Measurements from ENCODE around the gene MYOT.

MYOT gene

GRCh38 chr5:137902408-137903133, 34.9 kb downstream of the MYOT start:
- Histone ChIP-seq H3K36me3 (ENCODE audit: insufficient read depth, low read length) (no peaks in the 10 kb centered on the region), H3K4me3 (ENCODE audit: low read length) (no peak overlapping the region), H3K4me1 (ENCODE audit: insufficient read depth, low read length) (no peaks in the 10 kb centered on the region), H3K9ac (ENCODE audit: low read depth, low read length) (no peak overlapping the region), H3K27me3 (ENCODE audit: insufficient read depth, low read length) (no peaks in the 10 kb centered on the region), H3K9me3 (ENCODE audit: insufficient read depth, low read depth, low read length) (no peaks in the 10 kb centered on the region), H3K27ac (ENCODE audit: low read depth, low read length) (no peak overlapping the region)
- WGBS, result 96% methylated on average over 1 of the region's 1 CpG

- 93% methylated on average over 1 of the region's 2 CpGs for WGBS
- Histone ChIP-seq H3K9me3 (ENCODE audit: insufficient read depth, low read depth, low read length) (no peaks in the 10 kb centered on the region), H3K9ac (ENCODE audit: low read depth, low read length) (no peak overlapping the region), H3K4me3 (ENCODE audit: low read length) (no peak overlapping the region), H3K27me3 (ENCODE audit: insufficient read depth, low read length) (no peaks in the 10 kb centered on the region), H3K4me1 (ENCODE audit: insufficient read depth, low read length) (no peaks in the 10 kb centered on the region), H3K36me3 (ENCODE audit: insufficient read depth, low read length) (no peaks in the 10 kb centered on the region), H3K27ac (ENCODE audit: low read depth, low read length) (no peak overlapping the region)
These were observed 47.1 kb downstream of the MYOT start for GRCh38 chr5:137914758-137915157.

GRCh38 chr5:137916923-137917322, 49.3 kb downstream of the MYOT start:
- Histone ChIP-seq H3K27ac (ENCODE audit: low read depth, low read length) (no peak overlapping the region), H3K36me3 (ENCODE audit: insufficient read depth, low read length) (no peaks in the 10 kb centered on the region), H3K9ac (ENCODE audit: low read depth, low read length) (no peak overlapping the region), H3K9me3 (ENCODE audit: insufficient read depth, low read depth, low read length) (no peaks in the 10 kb centered on the region), H3K4me1 (ENCODE audit: insufficient read depth, low read length) (no peaks in the 10 kb centered on the region), H3K27me3 (ENCODE audit: insufficient read depth, low read length) (no peaks in the 10 kb centered on the region), H3K4me3 (ENCODE audit: low read length) (no peak overlapping the region)
- WGBS, result 56% methylated on average over 1 of the region's 1 CpG

DNA sequence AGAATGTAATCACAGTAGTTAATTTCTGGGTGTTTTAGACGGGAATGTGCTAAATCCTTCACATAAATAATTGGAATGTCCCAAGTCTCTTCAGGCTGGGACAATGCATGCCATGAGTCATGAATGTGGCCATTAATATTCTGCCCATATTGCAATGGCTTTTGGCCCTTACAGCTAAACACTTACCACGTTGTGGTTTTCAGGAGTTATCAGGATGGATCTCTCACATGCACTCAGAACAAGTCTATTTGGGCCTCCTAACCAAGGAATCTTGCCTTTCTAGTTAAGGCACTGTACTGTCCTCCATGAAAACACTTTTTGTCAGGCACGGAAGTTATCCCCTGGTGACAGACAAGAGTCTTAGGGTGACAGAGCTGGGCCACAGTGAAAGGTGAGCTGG, 54.3 kb downstream of the MYOT start:
- H3K9ac ChIP-seq (ENCODE audit: low read depth, low read length), result no peak overlapping the region
- no peaks in the 10 kb centered on the region for H3K27me3 ChIP-seq (ENCODE audit: insufficient read depth, low read length)
- H3K27ac ChIP-seq (ENCODE audit: low read depth, low read length), result no peak overlapping the region
- 89% methylated on average over 3 of the region's 3 CpGs for WGBS
- H3K36me3 ChIP-seq (ENCODE audit: insufficient read depth, low read length), result no peaks in the 10 kb centered on the region
- no peaks in the 10 kb centered on the region for H3K4me1 ChIP-seq (ENCODE audit: insufficient read depth, low read length)
- H3K4me3 ChIP-seq (ENCODE audit: low read length), result no peak overlapping the region
- H3K9me3 ChIP-seq (ENCODE audit: insufficient read depth, low read depth, low read length), result no peaks in the 10 kb centered on the region

GRCh38 chr5:137923856-137924255, 56.2 kb downstream of the MYOT start:
- 85% methylated on average over 4 of the region's 4 CpGs for WGBS

GRCh38 chr5:137932800-137933199, 65.1 kb downstream of the MYOT start:
- Histone ChIP-seq H3K9ac (ENCODE audit: low read depth, low read length) (no peak overlapping the region), H3K4me3 (ENCODE audit: low read length) (no peak overlapping the region), H3K27me3 (ENCODE audit: insufficient read depth, low read length) (no peaks in the 10 kb centered on the region), H3K4me1 (ENCODE audit: insufficient read depth, low read length) (no peaks in the 10 kb centered on the region), H3K27ac (ENCODE audit: low read depth, low read length) (no peak overlapping the region), H3K9me3 (ENCODE audit: insufficient read depth, low read depth, low read length) (no peaks in the 10 kb centered on the region), H3K36me3 (ENCODE audit: insufficient read depth, low read length) (peaks cover 12% of the 10 kb centered on the region; the same call in 1 of the 2 replicates)
- 89% methylated on average over 2 of the region's 3 CpGs for WGBS

More at GRCh38 chr5:137923856-137924255, 56.2 kb downstream of the MYOT start:
- no peak overlapping the region for H3K27ac ChIP-seq (ENCODE audit: low read depth, low read length)
- H3K36me3 ChIP-seq (ENCODE audit: insufficient read depth, low read length), result no peaks in the 10 kb centered on the region
- H3K4me3 ChIP-seq (ENCODE audit: low read length), result no peak overlapping the region
- H3K27me3 ChIP-seq (ENCODE audit: insufficient read depth, low read length), result no peaks in the 10 kb centered on the region
- H3K9me3 ChIP-seq (ENCODE audit: insufficient read depth, low read depth, low read length), result no peaks in the 10 kb centered on the region
- H3K4me1 ChIP-seq (ENCODE audit: insufficient read depth, low read length), result no peaks in the 10 kb centered on the region
- no peak overlapping the region for H3K9ac ChIP-seq (ENCODE audit: low read depth, low read length)

DNA sequence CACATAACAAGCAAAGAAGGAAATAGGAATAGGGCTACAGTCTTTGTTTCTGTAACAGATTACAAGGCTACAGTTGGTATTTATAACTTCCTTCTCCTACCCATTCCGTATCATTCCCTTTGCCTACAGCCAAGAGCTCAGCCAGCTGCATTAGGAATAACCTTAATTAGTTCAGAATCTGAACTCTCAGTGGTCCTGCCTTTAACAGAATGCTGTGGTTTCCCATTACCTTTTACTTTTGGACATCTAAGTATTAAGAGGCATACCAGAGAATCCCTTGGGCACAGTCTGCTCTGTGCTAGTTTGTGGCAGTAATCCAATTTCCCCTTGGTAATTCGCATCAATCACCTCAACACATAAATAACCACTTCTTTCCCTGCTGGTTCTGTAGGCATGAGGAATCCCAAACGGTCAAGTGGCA, 65.8 kb downstream of the MYOT start:
- H3K9me3 ChIP-seq (ENCODE audit: insufficient read depth, low read depth, low read length), result no peaks in the 10 kb centered on the region
- no peak overlapping the region for H3K4me3 ChIP-seq (ENCODE audit: low read length)
- H3K27me3 ChIP-seq (ENCODE audit: insufficient read depth, low read length), result no peaks in the 10 kb centered on the region
- H3K27ac ChIP-seq (ENCODE audit: low read depth, low read length), result no peak overlapping the region
- WGBS, result 86% methylated on average over 3 of the region's 3 CpGs
- H3K4me1 ChIP-seq (ENCODE audit: insufficient read depth, low read length), result no peaks in the 10 kb centered on the region
- peaks cover 19% of the 10 kb centered on the region for H3K36me3 ChIP-seq (ENCODE audit: insufficient read depth, low read length)
- H3K9ac ChIP-seq (ENCODE audit: low read depth, low read length), result no peak overlapping the region

DNA sequence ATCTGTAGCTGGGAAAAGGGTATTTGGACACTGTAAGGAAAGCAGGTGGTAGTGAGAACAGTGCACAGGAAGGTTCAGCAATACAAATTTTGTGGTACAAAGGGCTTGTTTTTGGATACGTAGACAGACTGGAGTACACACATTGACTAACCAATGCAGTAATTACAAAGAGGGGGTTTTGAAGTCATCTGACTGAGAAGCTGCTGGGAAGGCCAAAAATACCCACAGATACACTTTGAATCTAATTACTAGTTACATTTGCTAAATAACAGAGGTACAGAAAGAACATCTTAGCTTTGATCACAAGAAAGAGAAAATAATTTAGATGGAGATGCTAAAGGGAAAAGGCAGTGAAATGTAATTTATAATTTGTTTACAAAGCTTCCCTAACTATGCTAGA, 67.5 kb downstream of the MYOT start:
- Histone ChIP-seq H3K27ac (ENCODE audit: low read depth, low read length) (no peak overlapping the region), H3K36me3 (ENCODE audit: insufficient read depth, low read length) (peaks cover 36% of the 10 kb centered on the region), H3K4me1 (ENCODE audit: insufficient read depth, low read length) (no peaks in the 10 kb centered on the region), H3K4me3 (ENCODE audit: low read length) (no peak overlapping the region), H3K9me3 (ENCODE audit: insufficient read depth, low read depth, low read length) (no peaks in the 10 kb centered on the region), H3K27me3 (ENCODE audit: insufficient read depth, low read length) (no peaks in the 10 kb centered on the region), H3K9ac (ENCODE audit: low read depth, low read length) (no peak overlapping the region)
- WGBS, result 100% methylated on average over 1 of the region's 1 CpG

- Histone ChIP-seq H3K9ac (ENCODE audit: low read depth, low read length) (no peak overlapping the region), H3K4me1 (ENCODE audit: insufficient read depth, low read length) (no peaks in the 10 kb centered on the region), H3K27me3 (ENCODE audit: insufficient read depth, low read length) (no peaks in the 10 kb centered on the region), H3K9me3 (ENCODE audit: insufficient read depth, low read depth, low read length) (no peaks in the 10 kb centered on the region), H3K36me3 (ENCODE audit: insufficient read depth, low read length) (peaks cover 41% of the 10 kb centered on the region), H3K27ac (ENCODE audit: low read depth, low read length) (no peak overlapping the region), H3K4me3 (ENCODE audit: low read length) (no peak overlapping the region)
- 95% methylated on average over 3 of the region's 3 CpGs for WGBS
These were observed 68.0 kb downstream of the MYOT start for GRCh38 chr5:137935694-137936093.
